Measurements from ENCODE around the gene TNXB. TPM values are rescaled to one million over a fixed set of nuclear protein-coding genes. Genes with fewer than 3 reads are reported as not detected.

The TNXB gene
- total and polyA plus RNA-seq, 9 of the 15 experiments (the other 6 are each of a cell fraction or from before 2014, with no cell fraction given): 0.14 to 28.1 (median 12.4) TPM

DNA sequence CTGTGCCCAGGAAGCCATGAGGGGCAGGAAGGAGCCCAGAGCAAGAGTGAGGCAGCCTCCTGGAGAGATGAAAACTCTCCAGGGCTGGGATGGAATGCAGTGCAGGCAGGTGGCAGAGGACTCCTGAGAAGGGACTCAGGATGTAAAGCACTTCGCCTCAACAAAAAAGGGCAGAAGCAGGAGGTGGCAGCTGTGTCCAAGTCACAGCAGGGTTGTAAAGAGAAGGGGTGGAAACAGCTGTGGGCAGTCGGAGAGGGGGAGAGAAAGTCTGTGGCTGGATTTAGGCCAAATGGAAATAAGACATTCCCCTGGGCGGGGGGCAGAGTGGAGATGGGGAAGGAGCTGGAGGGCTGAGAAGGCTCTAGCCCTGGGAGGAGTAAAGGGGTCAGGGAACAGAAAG is 36.0 kb downstream of the TNXB start (continued):
- TF ChIP-seq, protein P1, sequence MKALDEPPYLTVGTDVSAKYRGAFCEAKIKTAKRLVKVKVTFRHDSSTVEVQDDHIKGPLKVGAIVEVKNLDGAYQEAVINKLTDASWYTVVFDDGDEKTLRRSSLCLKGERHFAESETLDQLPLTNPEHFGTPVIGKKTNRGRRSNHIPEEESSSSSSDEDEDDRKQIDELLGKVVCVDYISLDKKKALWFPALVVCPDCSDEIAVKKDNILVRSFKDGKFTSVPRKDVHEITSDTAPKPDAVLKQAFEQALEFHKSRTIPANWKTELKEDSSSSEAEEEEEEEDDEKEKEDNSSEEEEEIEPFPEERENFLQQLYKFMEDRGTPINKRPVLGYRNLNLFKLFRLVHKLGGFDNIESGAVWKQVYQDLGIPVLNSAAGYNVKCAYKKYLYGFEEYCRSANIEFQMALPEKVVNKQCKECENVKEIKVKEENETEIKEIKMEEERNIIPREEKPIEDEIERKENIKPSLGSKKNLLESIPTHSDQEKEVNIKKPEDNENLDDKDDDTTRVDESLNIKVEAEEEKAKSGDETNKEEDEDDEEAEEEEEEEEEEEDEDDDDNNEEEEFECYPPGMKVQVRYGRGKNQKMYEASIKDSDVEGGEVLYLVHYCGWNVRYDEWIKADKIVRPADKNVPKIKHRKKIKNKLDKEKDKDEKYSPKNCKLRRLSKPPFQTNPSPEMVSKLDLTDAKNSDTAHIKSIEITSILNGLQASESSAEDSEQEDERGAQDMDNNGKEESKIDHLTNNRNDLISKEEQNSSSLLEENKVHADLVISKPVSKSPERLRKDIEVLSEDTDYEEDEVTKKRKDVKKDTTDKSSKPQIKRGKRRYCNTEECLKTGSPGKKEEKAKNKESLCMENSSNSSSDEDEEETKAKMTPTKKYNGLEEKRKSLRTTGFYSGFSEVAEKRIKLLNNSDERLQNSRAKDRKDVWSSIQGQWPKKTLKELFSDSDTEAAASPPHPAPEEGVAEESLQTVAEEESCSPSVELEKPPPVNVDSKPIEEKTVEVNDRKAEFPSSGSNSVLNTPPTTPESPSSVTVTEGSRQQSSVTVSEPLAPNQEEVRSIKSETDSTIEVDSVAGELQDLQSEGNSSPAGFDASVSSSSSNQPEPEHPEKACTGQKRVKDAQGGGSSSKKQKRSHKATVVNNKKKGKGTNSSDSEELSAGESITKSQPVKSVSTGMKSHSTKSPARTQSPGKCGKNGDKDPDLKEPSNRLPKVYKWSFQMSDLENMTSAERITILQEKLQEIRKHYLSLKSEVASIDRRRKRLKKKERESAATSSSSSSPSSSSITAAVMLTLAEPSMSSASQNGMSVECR (CRISPR knock-in tag; IDR thresholded peaks at IDR 0.05): no peak

GRCh38 chr6:32070814-32071543 is 38.2 kb downstream of the TNXB start:
- in situ Hi-C loops (cut with MboI): no loop called here
- Histone ChIP-seq H3K27me3 (ENCODE audit: control insufficient read depth in 2 of 2, insufficient read depth in 2 of 2, low read length in 2 of 2) (peaks cover 60 to 77% of the 10 kb centered on the region in 2 experiments), H3K27ac (ENCODE audit: extremely low read depth, low read depth, low read length) (no peak overlapping the region), H3K9ac (ENCODE audit: insufficient read depth in 1 of 2, low read depth in 2 of 2, low read length in 2 of 2) (0 out of 4 replicates have a peak overlapping the region, but pooled peaks of 1 of the 2 experiments have one; percentile 8), H3K4me1 (replicated peaks in 1 of 2; ENCODE audit: control insufficient read depth in 2 of 2, insufficient read depth in 2 of 2, low read length in 2 of 2) (peaks cover 0 to 13% of the 10 kb centered on the region in 2 experiments; a peak in 2 of 5 replicates), H3K9me3 (replicated peaks; ENCODE audit: control insufficient read depth, insufficient read depth, low read depth, low read length) (no peaks in the 10 kb centered on the region), H3K4me2 (ENCODE audit: insufficient read depth, low read length) (no peak overlapping the region), H4K20me1 (replicated peaks; ENCODE audit: control insufficient read depth, insufficient read depth, low read length) (no peaks in the 10 kb centered on the region), H3K36me3 (ENCODE audit: control insufficient read depth, insufficient read depth, low read length) (no peaks in the 10 kb centered on the region), H3K9me1 (ENCODE audit: control insufficient read depth, insufficient read depth, low read length) (no peaks in the 10 kb centered on the region), H3K79me2 (ENCODE audit: control insufficient read depth, insufficient read depth, low read length) (no peaks in the 10 kb centered on the region), H2AFZ (ENCODE audit: low read depth, low read length) (no peak overlapping the region), H3K4me3 (no peak overlapping the region)
- FAIRE-seq: no peak
- BruUV-seq (replicated peaks): no TSS peak
- ChIA-PET CTCF (ENCODE audit: low intra/inter-chr PET ratio) (no interaction called here), POLR2A (interaction anchor here (1.3 kb wide), 1 partner anchor 7 kb away, joined by 4 read pairs; no protein-coding TSS in a partner anchor)
- no peak for DNase-seq (ENCODE audit: extremely low read depth in 1 of 4, low spot score in 3 of 4)
- TF ChIP-seq NONO (IDR thresholded peaks at IDR 0.05; ENCODE audit: low read depth in 2 of 2, low read length in 1 of 2): no peak
- TF ChIP-seq MTA1 (IDR thresholded peaks at IDR 0.05; ENCODE audit: borderline replicate concordance): no peak
- WGBS (ENCODE audit: insufficient coverage, low coverage, missing lambda C conversion rate): 20% methylated on average over 16 of the region's 16 CpGs
- ATAC-seq: no peak
- intact Hi-C loops (cut with micrococcal nuclease): no loop called here

All from K562 (cell line).